ENCODE measurements around the gene KRTAP4-2.

GRCh38 chr17:41140360-41141131 lies 37.5 kb downstream of the KRTAP4-2 start, which contains the start of gene KRTAP4-6:
- TF ChIP-seq CTCF (IDR thresholded peaks at IDR 0.05; ENCODE audit: poor library complexity, severe bottlenecking), result no peak
- no peak for TF ChIP-seq POLR2AphosphoS5 (IDR thresholded peaks at IDR 0.05)
- no peak for TF ChIP-seq REST (IDR thresholded peaks at IDR 0.05; ENCODE audit: borderline replicate concordance)
- no peak for TF ChIP-seq EZH2 (IDR thresholded peaks at IDR 0.05; ENCODE audit: borderline replicate concordance, insufficient read depth, low read length, poor library complexity, severe bottlenecking)
- no peak for TF ChIP-seq SMC3 (conservative IDR thresholded peaks at IDR 0.05; ENCODE audit: poor library complexity)
